IMR-90 (cell line): ENCODE data around the gene STAC2. TPM values are rescaled to one million over a fixed set of nuclear protein-coding genes. Genes with fewer than 3 reads are reported as not detected.

Experiments
- ATAC-seq: fragments of 200-7000 bp; cut with Tn5 transposase; 2 replicates; pipeline ENCODE4 v1.9.1; 2020; ENCODE audit warnings: low read depth, mild to moderate bottlenecking, moderate library complexity
- BruUV-seq: library from RNA; stranded (reverse); fragments of 400-500 nt; replicated peaks from 2 replicates; lab custom pipeline; 2021; lab: Mats Ljungman, UMichigan
- CTCF ChIA-PET: fragments of 300-600 bp; formaldehyde crosslinking; extraction: SDS; loops from one replicate; lab custom pipeline; 2021; ENCODE audit warnings: antibody characterized with exemption; lab: Yijun Ruan, JAX
- POLR2A ChIA-PET: fragments of 300-600 bp; sonication (Branson Sonifier 250); formaldehyde crosslinking; loops from one replicate; lab custom pipeline; 2022; ENCODE audit warnings: antibody characterized with exemption; ENCODE audit not compliant: unreplicated experiment; lab: Charles Lee
- DNase-seq: peaks from one replicate; pipeline ENCODE4 v3.0.0; 2013
- H2AFZ ChIP-seq: replicated peaks from 2 replicates; pipeline ENCODE3; 2013; ENCODE audit warnings: low read length, mild to moderate bottlenecking; ENCODE audit not compliant: poor library complexity
- H2AK5ac ChIP-seq: 2 replicates; pipeline ENCODE4 v1.6.1; 2013; ENCODE audit warnings: low read depth, low read length, inconsistent platforms
- H2AK9ac ChIP-seq: replicated peaks from 2 replicates; pipeline ENCODE3; 2013; ENCODE audit warnings: mild to moderate bottlenecking, low read depth, low read length, moderate library complexity; ENCODE audit not compliant: poor library complexity
- H2BK120ac ChIP-seq: 2 replicates; pipeline ENCODE4 v1.6.1; 2013; ENCODE audit warnings: low read depth, low read length, inconsistent platforms
- H2BK15ac ChIP-seq: 3 replicates; pipeline ENCODE4 v1.6.1; 2013; ENCODE audit warnings: low read depth, low read length, inconsistent platforms
- H2BK20ac ChIP-seq: 2 replicates; pipeline ENCODE4 v1.6.1; 2013; ENCODE audit warnings: low read depth, mild to moderate bottlenecking, inconsistent platforms, low read length, moderate library complexity
- H2BK5ac ChIP-seq: 2 replicates; pipeline ENCODE4 v1.6.1; 2013; ENCODE audit warnings: mild to moderate bottlenecking, low read depth, low read length, inconsistent platforms; ENCODE audit not compliant: poor library complexity, severe bottlenecking
- H3K14ac ChIP-seq: replicated peaks from 2 replicates; pipeline ENCODE4 v1.6.1; 2013; ENCODE audit warnings: low read depth, low read length, inconsistent platforms
- H3K18ac ChIP-seq: 2 replicates; pipeline ENCODE4 v1.6.1; 2013; ENCODE audit warnings: low read depth, low read length, control low read depth
- H3K23ac ChIP-seq: 2 replicates; pipeline ENCODE4 v1.6.1; 2013; ENCODE audit warnings: low read depth, low read length, inconsistent platforms
- H3K27ac ChIP-seq: 2 replicates; pipeline ENCODE4 v1.5.1; 2013; ENCODE audit warnings: mild to moderate bottlenecking, control low read depth, low read length; ENCODE audit not compliant: insufficient read depth
- H3K27me3 ChIP-seq: 2 replicates; pipeline ENCODE4 v1.6.1; 2013; ENCODE audit warnings: low read length; ENCODE audit not compliant: control insufficient read depth, insufficient read depth
- H3K36me3 ChIP-seq: 2 replicates; pipeline ENCODE4 v1.6.1; 2013; ENCODE audit warnings: low read length, mixed read lengths; ENCODE audit not compliant: control insufficient read depth, insufficient read depth
- H3K4ac ChIP-seq: 2 replicates; pipeline ENCODE4 v1.6.1; 2013; ENCODE audit warnings: low read depth, low read length, inconsistent platforms
- H3K4me1 ChIP-seq: 2 replicates; pipeline ENCODE4 v1.6.1; 2013; ENCODE audit warnings: low read length, mixed read lengths; ENCODE audit not compliant: control insufficient read depth, insufficient read depth
- H3K4me2 ChIP-seq: 2 replicates; pipeline ENCODE4 v1.6.1; 2013; ENCODE audit warnings: low read depth, mild to moderate bottlenecking, control low read depth, low read length, moderate library complexity
- H3K4me3 ChIP-seq: 2 replicates; pipeline ENCODE4 v1.5.1; 2013; ENCODE audit warnings: low read depth, mild to moderate bottlenecking, control low read depth, low read length, moderate library complexity; ENCODE audit not compliant: insufficient read depth
- H3K56ac ChIP-seq: 2 replicates; pipeline ENCODE4 v1.6.1; 2013; ENCODE audit warnings: low read length, inconsistent platforms; ENCODE audit not compliant: insufficient read depth; ENCODE audit errors: extremely low read depth
- H3K79me1 ChIP-seq, 2 experiments: 2 replicates each; pipeline ENCODE4 v1.6.1; 2013; ENCODE audit warnings: low read length in 2 of 2, inconsistent platforms in 1 of 2, low read depth in 1 of 2
- H3K9ac ChIP-seq: 2 replicates; pipeline ENCODE4 v1.6.1; 2013; ENCODE audit warnings: low read depth, low read length, control low read depth
- H3K9me1 ChIP-seq: 2 replicates; pipeline ENCODE4 v1.6.1; 2013; ENCODE audit warnings: low read length, inconsistent platforms; ENCODE audit not compliant: insufficient read depth
- H3K9me3 ChIP-seq: 2 replicates; pipeline ENCODE4 v1.6.1; 2013; ENCODE audit warnings: low read length; ENCODE audit not compliant: control insufficient read depth, insufficient read depth
- H4K20me1 ChIP-seq: 2 replicates; pipeline ENCODE4 v1.6.1; 2013; ENCODE audit warnings: low read length, inconsistent platforms; ENCODE audit not compliant: insufficient read depth
- H4K5ac ChIP-seq: 2 replicates; pipeline ENCODE4 v1.6.1; 2013; ENCODE audit warnings: mild to moderate bottlenecking, low read depth, low read length, control low read depth
- H4K8ac ChIP-seq, 2 experiments: 2 replicates each; pipeline ENCODE4 v1.6.1; 2013; ENCODE audit warnings: low read depth in 2 of 2, low read length in 2 of 2, control low read depth in 1 of 2, inconsistent platforms in 1 of 2
- H4K91ac ChIP-seq: 2 replicates; pipeline ENCODE4 v1.6.1; 2013; ENCODE audit warnings: low read depth, low read length, inconsistent platforms; ENCODE audit not compliant: insufficient read depth
- CHD1 ChIP-seq: IDR thresholded peaks from 2 replicates; pipeline ENCODE4 v1.6.1; 2012; ENCODE audit warnings: low read depth, low read length, improper control_type of control experiment
- WGBS, 2 experiments: methylation state at CpG; one replicate each; pipeline versions ENCODE4 v1.1.5 to v1.1.7; 2013; ENCODE audit warnings: missing lambda C conversion rate in 2 of 2; ENCODE audit not compliant: insufficient read length in 1 of 2; ENCODE audit errors: extremely low coverage in 2 of 2; 5-methylcytosine and 5-hydroxymethylcytosine counted together
- dilution Hi-C: fragments of 300-500 bp; cut with HindIII; formaldehyde crosslinking; loops from one replicate; pipeline ENCODE4 v1.14.3; 2018; ENCODE audit warnings: low sequenced_read_pairs; ENCODE audit not compliant: unreplicated experiment
- in situ Hi-C: fragments of 300-500 bp; cut with MboI; formaldehyde crosslinking; loops from 3 replicates; pipeline ENCODE4 v1.14.3; 2019; ENCODE audit warnings: low sequenced_read_pairs, inconsistent platforms, mixed read lengths
- intact Hi-C: fragments of 100-400 bp; cut with micrococcal nuclease; formaldehyde crosslinking; loops from 2 replicates; pipeline ENCODE4 v1.10.0; 2022
- polyA plus RNA-seq, 3 experiments: library from polyadenylated mRNA; depleted of rRNA; stranded (reverse); fragments of >200 nt; gene quantifications; 2 replicates each; pipeline ENCODE4 v1.2.3, GENCODE V29; 2012; ENCODE audit warnings: low replicate concordance in 1 of 3
- total RNA-seq: library from RNA; depleted of rRNA; stranded (reverse); fragments of >200 nt; gene quantifications from 2 replicates; pipeline ENCODE4 v1.2.3, GENCODE V29; 2012

The STAC2 gene
- total and polyA plus RNA-seq, 2 of the 4 experiments (the other 2 are of a cell fraction): 0.02 TPM; not detected in 1

DNA sequence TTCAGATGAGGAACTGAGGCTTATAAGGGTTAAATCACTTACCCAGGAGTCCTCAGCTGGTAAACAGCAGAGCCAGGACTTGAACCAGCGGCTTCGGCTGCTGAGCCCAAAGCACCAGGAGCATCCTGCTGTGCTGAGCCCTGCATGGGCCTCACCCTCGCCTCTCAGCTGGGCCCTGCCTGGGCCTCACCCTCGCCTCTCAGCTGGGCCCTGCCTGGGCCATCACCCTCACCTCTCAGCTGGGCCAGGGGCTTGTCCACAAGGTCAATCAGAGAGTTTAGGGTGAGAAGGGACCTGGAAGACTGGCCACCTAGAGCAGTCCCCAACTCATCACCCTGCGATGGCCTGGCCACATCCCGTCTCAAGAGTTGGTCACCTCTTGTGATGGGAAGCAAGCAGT is 4.2 kb downstream of the STAC2 start:
- Histone ChIP-seq H3K9ac (no peak overlapping the region), H3K4me2 (no peak overlapping the region), H2BK15ac (no peak overlapping the region), H3K23ac (no peak overlapping the region), H4K91ac (no peak overlapping the region), H2AFZ (no peak overlapping the region), H3K4me1 (peaks cover 4% of the 10 kb centered on the region; the same call in 1 of the 2 replicates), H2AK5ac (no peak overlapping the region), H3K27ac (no peak overlapping the region), H3K27me3 (peaks cover 76% of the 10 kb centered on the region), H3K56ac (no peak overlapping the region), H4K8ac (no peak overlapping the region), H3K4me3 (no peak overlapping the region), H2BK5ac (no peak overlapping the region), H3K9me1 (no peaks in the 10 kb centered on the region), H2BK120ac (no peak overlapping the region), H4K20me1 (no peaks in the 10 kb centered on the region), H3K79me1 (no peaks in the 10 kb centered on the region), H4K5ac (no peak overlapping the region), H3K4ac (no peak overlapping the region), H2BK20ac (no peak overlapping the region), H3K36me3 (no peaks in the 10 kb centered on the region), H3K9me3 (no peaks in the 10 kb centered on the region), H2AK9ac (no peak overlapping the region), H3K14ac (no peak overlapping the region), H3K18ac (no peak overlapping the region)
- intact Hi-C loops (no loop called here), dilution Hi-C loops (no loop called here), in situ Hi-C loops (no loop called here)
- no TSS peak for BruUV-seq
- WGBS, 2 experiments: no CpG with 5 or more reads among the region's 6 CpGs
- DNase-seq (no peak), ATAC-seq (no peak)
- ChIA-PET POLR2A (no interaction called here), CTCF (no interaction called here)
- TF ChIP-seq CHD1: no peak
